ENCODE measurements around the gene CD27.

DNA sequence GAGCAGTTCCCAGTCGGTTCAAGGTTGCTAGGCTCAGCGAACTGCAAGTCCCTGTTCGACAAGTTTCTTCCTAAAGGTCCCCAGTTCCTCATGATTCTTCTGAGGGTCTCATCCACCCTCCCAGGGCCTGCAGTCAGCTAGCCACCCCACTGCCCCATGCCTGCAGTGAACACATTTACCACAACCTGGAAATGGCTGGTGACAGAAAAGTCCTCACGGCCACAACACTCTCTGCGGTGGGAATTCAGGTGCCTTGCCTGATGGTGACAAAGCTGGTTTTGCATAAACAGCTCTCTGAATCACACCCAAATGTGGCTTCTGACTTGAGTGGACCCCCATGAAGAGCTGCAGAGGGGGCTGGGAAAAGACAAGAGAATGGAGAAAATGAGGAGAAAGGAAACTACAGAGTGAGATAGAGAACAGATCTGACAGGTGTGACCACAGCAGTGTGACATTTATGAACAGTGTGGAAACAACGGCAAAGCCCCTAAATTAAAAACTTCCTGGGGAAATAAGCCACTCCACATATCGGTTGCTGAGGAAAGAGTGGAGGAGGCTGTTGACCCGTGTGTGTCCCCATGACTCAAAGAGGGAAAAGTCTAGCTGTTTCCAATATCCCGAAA is 1.3 kb upstream of the CD27 start:
- TF ChIP-seq, protein P1, sequence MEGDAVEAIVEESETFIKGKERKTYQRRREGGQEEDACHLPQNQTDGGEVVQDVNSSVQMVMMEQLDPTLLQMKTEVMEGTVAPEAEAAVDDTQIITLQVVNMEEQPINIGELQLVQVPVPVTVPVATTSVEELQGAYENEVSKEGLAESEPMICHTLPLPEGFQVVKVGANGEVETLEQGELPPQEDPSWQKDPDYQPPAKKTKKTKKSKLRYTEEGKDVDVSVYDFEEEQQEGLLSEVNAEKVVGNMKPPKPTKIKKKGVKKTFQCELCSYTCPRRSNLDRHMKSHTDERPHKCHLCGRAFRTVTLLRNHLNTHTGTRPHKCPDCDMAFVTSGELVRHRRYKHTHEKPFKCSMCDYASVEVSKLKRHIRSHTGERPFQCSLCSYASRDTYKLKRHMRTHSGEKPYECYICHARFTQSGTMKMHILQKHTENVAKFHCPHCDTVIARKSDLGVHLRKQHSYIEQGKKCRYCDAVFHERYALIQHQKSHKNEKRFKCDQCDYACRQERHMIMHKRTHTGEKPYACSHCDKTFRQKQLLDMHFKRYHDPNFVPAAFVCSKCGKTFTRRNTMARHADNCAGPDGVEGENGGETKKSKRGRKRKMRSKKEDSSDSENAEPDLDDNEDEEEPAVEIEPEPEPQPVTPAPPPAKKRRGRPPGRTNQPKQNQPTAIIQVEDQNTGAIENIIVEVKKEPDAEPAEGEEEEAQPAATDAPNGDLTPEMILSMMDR (IDR thresholded peaks at IDR 0.05) = no peak
- TF ChIP-seq, protein P2, sequence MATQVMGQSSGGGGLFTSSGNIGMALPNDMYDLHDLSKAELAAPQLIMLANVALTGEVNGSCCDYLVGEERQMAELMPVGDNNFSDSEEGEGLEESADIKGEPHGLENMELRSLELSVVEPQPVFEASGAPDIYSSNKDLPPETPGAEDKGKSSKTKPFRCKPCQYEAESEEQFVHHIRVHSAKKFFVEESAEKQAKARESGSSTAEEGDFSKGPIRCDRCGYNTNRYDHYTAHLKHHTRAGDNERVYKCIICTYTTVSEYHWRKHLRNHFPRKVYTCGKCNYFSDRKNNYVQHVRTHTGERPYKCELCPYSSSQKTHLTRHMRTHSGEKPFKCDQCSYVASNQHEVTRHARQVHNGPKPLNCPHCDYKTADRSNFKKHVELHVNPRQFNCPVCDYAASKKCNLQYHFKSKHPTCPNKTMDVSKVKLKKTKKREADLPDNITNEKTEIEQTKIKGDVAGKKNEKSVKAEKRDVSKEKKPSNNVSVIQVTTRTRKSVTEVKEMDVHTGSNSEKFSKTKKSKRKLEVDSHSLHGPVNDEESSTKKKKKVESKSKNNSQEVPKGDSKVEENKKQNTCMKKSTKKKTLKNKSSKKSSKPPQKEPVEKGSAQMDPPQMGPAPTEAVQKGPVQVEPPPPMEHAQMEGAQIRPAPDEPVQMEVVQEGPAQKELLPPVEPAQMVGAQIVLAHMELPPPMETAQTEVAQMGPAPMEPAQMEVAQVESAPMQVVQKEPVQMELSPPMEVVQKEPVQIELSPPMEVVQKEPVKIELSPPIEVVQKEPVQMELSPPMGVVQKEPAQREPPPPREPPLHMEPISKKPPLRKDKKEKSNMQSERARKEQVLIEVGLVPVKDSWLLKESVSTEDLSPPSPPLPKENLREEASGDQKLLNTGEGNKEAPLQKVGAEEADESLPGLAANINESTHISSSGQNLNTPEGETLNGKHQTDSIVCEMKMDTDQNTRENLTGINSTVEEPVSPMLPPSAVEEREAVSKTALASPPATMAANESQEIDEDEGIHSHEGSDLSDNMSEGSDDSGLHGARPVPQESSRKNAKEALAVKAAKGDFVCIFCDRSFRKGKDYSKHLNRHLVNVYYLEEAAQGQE (IDR thresholded peaks at IDR 0.05; ENCODE audit: insufficient read depth in 1 of 2, low read depth in 2 of 2, low read length in 1 of 2) = no peak
- TF ChIP-seq POLR2AphosphoS5 (IDR thresholded peaks at IDR 0.05; ENCODE audit: low read depth, low read length) (no peak), TCF7L2 (IDR thresholded peaks at IDR 0.05; ENCODE audit: low read depth, low read length) (no peak)
